Esophagus squamous epithelium (tissue), 4 donors: ENCODE results near the gene SCRN1.

Experiments
- POLR2A ChIP-seq, 4 donors: fragments of 450-650 bp; IDR thresholded peaks; one replicate each; pipeline ENCODE4 v1.6.1; 2017; ENCODE audit warnings: antibody characterized with exemption in 4 of 4, mild to moderate bottlenecking in 4 of 4, moderate library complexity in 3 of 4
- TF ChIP-seq, protein P1 (sequence below), 6 experiments: fragments of 450-650 bp in 4 of 6; fragments of 200-600 bp in 2 of 6; sonication (generic) in 2 of 6; IDR thresholded peaks; one replicate each; pipeline ENCODE4 v1.5.1; 2016 to 2019; ENCODE audit warnings: antibody characterized with exemption in 6 of 6, mild to moderate bottlenecking in 4 of 6, moderate library complexity in 4 of 6

GRCh38 chr7:29989257-29989995 lies at the start of gene SCRN1:
- TF ChIP-seq, protein P1, sequence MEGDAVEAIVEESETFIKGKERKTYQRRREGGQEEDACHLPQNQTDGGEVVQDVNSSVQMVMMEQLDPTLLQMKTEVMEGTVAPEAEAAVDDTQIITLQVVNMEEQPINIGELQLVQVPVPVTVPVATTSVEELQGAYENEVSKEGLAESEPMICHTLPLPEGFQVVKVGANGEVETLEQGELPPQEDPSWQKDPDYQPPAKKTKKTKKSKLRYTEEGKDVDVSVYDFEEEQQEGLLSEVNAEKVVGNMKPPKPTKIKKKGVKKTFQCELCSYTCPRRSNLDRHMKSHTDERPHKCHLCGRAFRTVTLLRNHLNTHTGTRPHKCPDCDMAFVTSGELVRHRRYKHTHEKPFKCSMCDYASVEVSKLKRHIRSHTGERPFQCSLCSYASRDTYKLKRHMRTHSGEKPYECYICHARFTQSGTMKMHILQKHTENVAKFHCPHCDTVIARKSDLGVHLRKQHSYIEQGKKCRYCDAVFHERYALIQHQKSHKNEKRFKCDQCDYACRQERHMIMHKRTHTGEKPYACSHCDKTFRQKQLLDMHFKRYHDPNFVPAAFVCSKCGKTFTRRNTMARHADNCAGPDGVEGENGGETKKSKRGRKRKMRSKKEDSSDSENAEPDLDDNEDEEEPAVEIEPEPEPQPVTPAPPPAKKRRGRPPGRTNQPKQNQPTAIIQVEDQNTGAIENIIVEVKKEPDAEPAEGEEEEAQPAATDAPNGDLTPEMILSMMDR (IDR thresholded peaks at IDR 0.05), result no peak
- peak in 2 of 4 donors; percentile 53 to 63 for TF ChIP-seq POLR2A (IDR thresholded peaks at IDR 0.05)
